ENCODE measurements around the gene TPX2.
"Not testable (repeated sequence)": the region's sequence is repeated elsewhere in the genome, so short reads cannot be mapped to it uniquely, and the experiment has no call there.

DNA sequence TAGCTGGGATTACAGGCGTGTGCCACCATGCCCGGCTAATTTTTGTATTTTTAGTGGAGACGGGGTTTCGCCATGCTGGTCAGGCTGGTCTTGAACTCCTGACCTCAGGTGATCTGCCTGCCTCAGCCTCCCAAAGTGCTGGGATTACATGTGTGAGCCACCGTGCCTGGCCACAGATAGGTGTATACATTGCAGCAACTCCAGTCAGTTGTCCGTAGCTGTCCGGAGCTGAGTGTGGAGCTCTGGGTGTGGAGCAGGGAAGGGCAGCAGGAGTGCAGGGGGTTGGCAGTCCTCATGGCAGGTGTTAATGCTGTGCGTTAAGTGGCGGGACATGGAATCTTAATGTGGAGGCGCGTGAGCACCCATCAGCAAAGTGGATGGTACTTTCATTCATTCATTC is 88.9 kb downstream of the TPX2 start:
- not testable (repeated sequence) for TF ChIP-seq POLR2AphosphoS5 (IDR thresholded peaks at IDR 0.05; ENCODE audit: low read depth, low read length); POLR2A (IDR thresholded peaks at IDR 0.05; ENCODE audit: low read depth, low read length); TAF1 (IDR thresholded peaks at IDR 0.05; ENCODE audit: borderline replicate concordance, low read depth, low read length)

All from GM12892 (cell line).